Measurements from ENCODE around the gene SET. TPM values are rescaled to one million over a fixed set of nuclear protein-coding genes. Genes with fewer than 3 reads are reported as not detected.

The SET gene
- total RNA-seq, 2 donors from 2014 or later, result 189 to 240 TPM

Other genes starting within 250 kb of the SET start
- gene ODF2, start 233.2 kb upstream of the SET start, total RNA-seq, result 10 to 100 TPM; 17.5 to 19.8 TPM
- gene GLE1, start 184.5 kb upstream of the SET start, total RNA-seq, result 10 to 100 TPM; 14.6 to 15.5 TPM
- 100 to 1,000 TPM; 328 to 409 TPM for gene SPTAN1, start 136.6 kb upstream of the SET start, total RNA-seq
- 10 to 100 TPM; 18.1 to 19.4 TPM for gene DYNC2I2, start 32.4 kb upstream of the SET start, total RNA-seq
- 10 to 100 TPM in 1 of 2 donors, 1 to 10 TPM in 1; 8.8 to 11.4 TPM for gene PKN3, start 13.3 kb downstream of the SET start, total RNA-seq
- gene ZDHHC12, start 34.9 kb downstream of the SET start, total RNA-seq, result 1 to 10 TPM; 8.3 to 8.6 TPM
- gene ZER1, start 82.7 kb downstream of the SET start, total RNA-seq, result 10 to 100 TPM; 28.1 to 28.9 TPM
- gene TBC1D13, start 98.0 kb downstream of the SET start, total RNA-seq, result 10 to 100 TPM; 19.2 to 21.3 TPM
- 10 to 100 TPM; 15.8 to 16.6 TPM for gene ENDOG, start 129.3 kb downstream of the SET start, total RNA-seq
- 10 to 100 TPM; 23.3 to 24.8 TPM for gene SPOUT1, start 140.6 kb downstream of the SET start, total RNA-seq
- gene KYAT1, start 192.7 kb downstream of the SET start, total RNA-seq, result 1 to 10 TPM; 5.1 to 5.5 TPM
- gene LRRC8A, start 192.9 kb downstream of the SET start, total RNA-seq, result 10 to 100 TPM; 49.1 to 58.3 TPM
- gene PHYHD1, start 231.8 kb downstream of the SET start, total RNA-seq, result 10 to 100 TPM; 11.4 to 24.8 TPM

Measured in posterior vena cava (tissue), 2 donors.